ENCODE data around the gene GAS6. TPM values are rescaled to one million over a fixed set of nuclear protein-coding genes. Genes with fewer than 3 reads are reported as not detected.

GAS6 gene
- total RNA-seq, 1 experiment from 2014 or later = 28.1 TPM

DNA sequence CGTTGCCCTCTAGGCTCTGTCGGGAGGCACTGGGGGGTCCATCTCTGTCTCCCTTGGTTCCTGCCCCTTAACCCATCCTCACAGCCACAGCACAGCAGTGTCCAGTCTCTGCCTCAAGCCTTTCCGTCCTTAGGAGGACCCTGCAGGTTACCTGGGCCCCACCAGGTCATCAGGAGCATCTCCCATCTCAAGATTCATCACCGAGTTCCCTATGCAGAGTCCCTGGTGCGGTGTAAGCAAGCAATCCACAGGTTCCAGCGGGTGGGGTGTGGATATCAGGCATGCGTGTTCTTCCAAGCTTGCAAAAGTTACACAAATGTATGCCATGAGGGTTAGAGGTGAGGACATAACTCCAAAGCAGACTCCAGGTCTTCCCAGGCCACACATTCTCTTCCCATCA, 20.9 kb upstream of the GAS6 start:
- Histone ChIP-seq H3K36me3 (ENCODE audit: control insufficient read depth, insufficient read depth, low read length) (no peaks in the 10 kb centered on the region), H3K9me3 (ENCODE audit: control insufficient read depth, insufficient read depth, low read depth, low read length) (no peaks in the 10 kb centered on the region), H3K27me3 (ENCODE audit: control insufficient read depth, insufficient read depth, low read length) (no peaks in the 10 kb centered on the region), H3K4me3 (ENCODE audit: low read depth in 2 of 2, low read length in 2 of 2) (no peak overlapping the region), H3K27ac (ENCODE audit: low read length) (no peak overlapping the region), H3K4me1 (ENCODE audit: control insufficient read depth, insufficient read depth, low read length) (peaks cover 2% of the 10 kb centered on the region; the same call in 1 of the 2 replicates)
- intact Hi-C loops (cut with micrococcal nuclease; ENCODE audit: unreplicated experiment) (no loop called here), in situ Hi-C loops (cut with HindIII; ENCODE audit: low pct_unique_long_range_greater_than_20kb, low sequenced_read_pairs) (no loop called here)
- no TSS peak for BruUV-seq (replicated peaks)
- ChIA-PET POLR2A (no interaction called here), CTCF (no interaction called here)
- TF ChIP-seq POLR2AphosphoS5 (IDR thresholded peaks at IDR 0.05; ENCODE audit: low read depth, low read length) (no peak), TCF7L2 (IDR thresholded peaks at IDR 0.05; ENCODE audit: low read depth, low read length) (no peak), SIN3A (IDR thresholded peaks at IDR 0.05; ENCODE audit: borderline replicate concordance, insufficient read depth, low read depth, low read length) (no peak)
- TF ChIP-seq, protein P1, sequence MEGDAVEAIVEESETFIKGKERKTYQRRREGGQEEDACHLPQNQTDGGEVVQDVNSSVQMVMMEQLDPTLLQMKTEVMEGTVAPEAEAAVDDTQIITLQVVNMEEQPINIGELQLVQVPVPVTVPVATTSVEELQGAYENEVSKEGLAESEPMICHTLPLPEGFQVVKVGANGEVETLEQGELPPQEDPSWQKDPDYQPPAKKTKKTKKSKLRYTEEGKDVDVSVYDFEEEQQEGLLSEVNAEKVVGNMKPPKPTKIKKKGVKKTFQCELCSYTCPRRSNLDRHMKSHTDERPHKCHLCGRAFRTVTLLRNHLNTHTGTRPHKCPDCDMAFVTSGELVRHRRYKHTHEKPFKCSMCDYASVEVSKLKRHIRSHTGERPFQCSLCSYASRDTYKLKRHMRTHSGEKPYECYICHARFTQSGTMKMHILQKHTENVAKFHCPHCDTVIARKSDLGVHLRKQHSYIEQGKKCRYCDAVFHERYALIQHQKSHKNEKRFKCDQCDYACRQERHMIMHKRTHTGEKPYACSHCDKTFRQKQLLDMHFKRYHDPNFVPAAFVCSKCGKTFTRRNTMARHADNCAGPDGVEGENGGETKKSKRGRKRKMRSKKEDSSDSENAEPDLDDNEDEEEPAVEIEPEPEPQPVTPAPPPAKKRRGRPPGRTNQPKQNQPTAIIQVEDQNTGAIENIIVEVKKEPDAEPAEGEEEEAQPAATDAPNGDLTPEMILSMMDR (IDR thresholded peaks at IDR 0.05) = no peak
- TF ChIP-seq, protein P2, sequence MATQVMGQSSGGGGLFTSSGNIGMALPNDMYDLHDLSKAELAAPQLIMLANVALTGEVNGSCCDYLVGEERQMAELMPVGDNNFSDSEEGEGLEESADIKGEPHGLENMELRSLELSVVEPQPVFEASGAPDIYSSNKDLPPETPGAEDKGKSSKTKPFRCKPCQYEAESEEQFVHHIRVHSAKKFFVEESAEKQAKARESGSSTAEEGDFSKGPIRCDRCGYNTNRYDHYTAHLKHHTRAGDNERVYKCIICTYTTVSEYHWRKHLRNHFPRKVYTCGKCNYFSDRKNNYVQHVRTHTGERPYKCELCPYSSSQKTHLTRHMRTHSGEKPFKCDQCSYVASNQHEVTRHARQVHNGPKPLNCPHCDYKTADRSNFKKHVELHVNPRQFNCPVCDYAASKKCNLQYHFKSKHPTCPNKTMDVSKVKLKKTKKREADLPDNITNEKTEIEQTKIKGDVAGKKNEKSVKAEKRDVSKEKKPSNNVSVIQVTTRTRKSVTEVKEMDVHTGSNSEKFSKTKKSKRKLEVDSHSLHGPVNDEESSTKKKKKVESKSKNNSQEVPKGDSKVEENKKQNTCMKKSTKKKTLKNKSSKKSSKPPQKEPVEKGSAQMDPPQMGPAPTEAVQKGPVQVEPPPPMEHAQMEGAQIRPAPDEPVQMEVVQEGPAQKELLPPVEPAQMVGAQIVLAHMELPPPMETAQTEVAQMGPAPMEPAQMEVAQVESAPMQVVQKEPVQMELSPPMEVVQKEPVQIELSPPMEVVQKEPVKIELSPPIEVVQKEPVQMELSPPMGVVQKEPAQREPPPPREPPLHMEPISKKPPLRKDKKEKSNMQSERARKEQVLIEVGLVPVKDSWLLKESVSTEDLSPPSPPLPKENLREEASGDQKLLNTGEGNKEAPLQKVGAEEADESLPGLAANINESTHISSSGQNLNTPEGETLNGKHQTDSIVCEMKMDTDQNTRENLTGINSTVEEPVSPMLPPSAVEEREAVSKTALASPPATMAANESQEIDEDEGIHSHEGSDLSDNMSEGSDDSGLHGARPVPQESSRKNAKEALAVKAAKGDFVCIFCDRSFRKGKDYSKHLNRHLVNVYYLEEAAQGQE (IDR thresholded peaks at IDR 0.05; ENCODE audit: insufficient read depth in 1 of 2, low read depth in 2 of 2, low read length in 1 of 2) = no peak
- DNase-seq (ENCODE audit: low read depth, low spot score) (no peak), ATAC-seq (no peak)

DNA sequence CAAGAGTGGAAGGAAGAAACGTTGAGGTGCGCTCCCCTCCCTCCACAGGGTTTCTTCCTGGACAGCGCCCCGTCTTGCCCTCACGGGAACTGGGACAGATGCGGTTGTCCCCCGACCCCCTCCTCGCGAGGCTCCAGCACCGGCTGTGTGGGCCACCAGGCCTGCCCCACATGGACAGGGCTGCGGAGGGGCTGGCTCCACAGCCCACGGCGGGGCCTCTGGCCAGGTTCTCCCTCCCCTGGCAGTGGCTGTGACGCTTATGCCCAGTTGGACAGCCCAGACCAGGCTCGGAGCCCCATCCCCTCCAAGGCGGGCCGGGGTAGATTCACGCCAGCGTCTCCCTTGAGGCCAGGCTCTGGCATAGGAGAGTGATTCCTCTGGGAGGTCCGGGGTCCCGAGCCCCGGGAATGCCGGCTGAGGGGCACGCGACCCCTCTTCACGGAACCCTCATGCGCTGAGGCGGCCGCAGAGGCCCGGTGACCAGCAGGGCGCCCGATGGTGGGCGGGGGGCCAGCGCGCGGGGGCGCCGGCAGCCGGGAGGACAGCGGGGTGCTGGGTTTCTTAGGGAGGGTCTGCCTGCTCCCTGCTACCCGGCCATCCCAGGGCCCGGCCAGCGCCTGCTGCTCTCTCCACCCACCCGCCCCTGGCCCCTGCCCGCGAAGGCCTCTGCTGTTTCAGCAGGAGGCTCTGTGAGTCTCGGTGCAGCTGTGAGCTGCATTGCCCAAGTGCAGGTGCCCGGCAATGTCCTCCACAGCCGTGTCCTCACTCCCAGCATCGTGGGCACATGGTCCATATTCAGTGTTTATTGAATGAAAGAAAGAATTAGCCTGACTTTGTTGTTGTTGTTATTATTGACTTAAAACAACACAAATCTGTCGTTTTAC, 20.3 kb upstream of the GAS6 start:
- Histone ChIP-seq H3K9me3 (ENCODE audit: control insufficient read depth, insufficient read depth, low read depth, low read length) (no peaks in the 10 kb centered on the region), H3K36me3 (ENCODE audit: control insufficient read depth, insufficient read depth, low read length) (no peaks in the 10 kb centered on the region)

More for the DNA sequence above, 20.3 kb upstream of the GAS6 start:
- CTCF ChIA-PET = no interaction called here
- ATAC-seq (no peak), DNase-seq (ENCODE audit: low read depth, low spot score) (no peak)
- intact Hi-C loops (cut with micrococcal nuclease; ENCODE audit: unreplicated experiment) (no loop called here), in situ Hi-C loops (cut with HindIII; ENCODE audit: low pct_unique_long_range_greater_than_20kb, low sequenced_read_pairs) (no loop called here)
- TF ChIP-seq SIN3A (IDR thresholded peaks at IDR 0.05; ENCODE audit: borderline replicate concordance, insufficient read depth, low read depth, low read length) (no peak), POLR2AphosphoS5 (IDR thresholded peaks at IDR 0.05; ENCODE audit: low read depth, low read length) (no peak), TCF7L2 (IDR thresholded peaks at IDR 0.05; ENCODE audit: low read depth, low read length) (no peak)
- TF ChIP-seq, protein P2 (IDR thresholded peaks at IDR 0.05; ENCODE audit: insufficient read depth in 1 of 2, low read depth in 2 of 2, low read length in 1 of 2) = no peak
- TF ChIP-seq, protein P1 (IDR thresholded peaks at IDR 0.05) = no peak
- no TSS peak for BruUV-seq (replicated peaks)
- Histone ChIP-seq H3K27ac (ENCODE audit: low read length) (no peak overlapping the region), H3K4me3 (ENCODE audit: low read depth in 2 of 2, low read length in 2 of 2) (no peak overlapping the region), H3K4me1 (ENCODE audit: control insufficient read depth, insufficient read depth, low read length) (peaks cover 2% of the 10 kb centered on the region; the same call in 1 of the 2 replicates), H3K27me3 (ENCODE audit: control insufficient read depth, insufficient read depth, low read length) (no peaks in the 10 kb centered on the region)
- POLR2A ChIA-PET = no interaction called here
